ENCODE measurements around the gene MRFAP1.
A peak's percentile ranks its signal among the peaks of the same experiment; 100 is the strongest.
"Not testable (repeated sequence)": the region's sequence is repeated elsewhere in the genome, so short reads cannot be mapped to it uniquely, and the experiment has no call there.

Gene MRFAP1

GRCh38 chr4:6672541-6673190, 32.2 kb downstream of the MRFAP1 start:
- DNase-seq = not testable (repeated sequence)

- peak; percentile 76 to 78 for DNase-seq
Measured at GRCh38 chr4:6673191-6673659, 32.7 kb downstream of the MRFAP1 start.

DNA sequence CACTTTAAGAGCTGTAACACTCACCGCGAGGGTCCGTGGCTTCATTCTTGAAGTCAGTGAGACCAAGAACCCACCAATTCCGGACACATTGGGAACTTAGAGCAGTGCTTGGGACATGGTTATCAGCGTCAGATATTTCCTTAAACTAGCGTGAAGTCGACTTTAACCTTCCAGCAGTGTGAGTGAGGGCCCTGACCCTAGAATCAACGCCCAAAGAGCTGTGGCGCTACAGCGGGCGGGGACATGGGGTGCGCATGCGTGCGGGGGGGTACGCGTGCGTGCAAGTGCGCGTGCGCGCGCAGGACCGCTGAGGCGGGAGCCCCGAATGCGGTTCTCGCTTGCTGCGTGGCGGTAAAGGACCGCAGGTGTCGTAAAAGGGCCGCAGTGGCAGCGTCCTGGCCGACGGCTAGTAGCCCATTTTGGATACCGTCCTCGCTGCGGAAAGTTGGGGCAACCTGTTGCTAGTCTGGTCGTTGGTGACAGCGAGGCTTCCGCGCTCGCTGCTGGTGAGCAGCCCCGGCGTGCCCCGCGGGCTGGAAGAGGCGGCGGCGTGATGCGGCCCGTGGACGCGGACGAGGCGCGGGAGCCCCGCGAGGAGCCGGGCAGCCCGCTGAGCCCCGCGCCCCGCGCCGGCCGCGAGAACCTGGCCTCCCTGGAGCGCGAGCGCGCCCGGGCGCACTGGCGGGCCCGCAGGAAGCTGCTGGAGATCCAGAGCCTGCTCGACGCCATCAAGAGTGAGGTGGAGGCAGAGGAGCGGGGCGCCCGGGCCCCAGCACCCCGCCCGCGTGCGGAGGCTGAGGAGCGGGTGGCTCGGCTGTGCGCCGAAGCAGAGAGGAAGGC, 33.4 kb downstream of the MRFAP1 start:
- peak; percentile 95 to 97 for DNase-seq

DNA sequence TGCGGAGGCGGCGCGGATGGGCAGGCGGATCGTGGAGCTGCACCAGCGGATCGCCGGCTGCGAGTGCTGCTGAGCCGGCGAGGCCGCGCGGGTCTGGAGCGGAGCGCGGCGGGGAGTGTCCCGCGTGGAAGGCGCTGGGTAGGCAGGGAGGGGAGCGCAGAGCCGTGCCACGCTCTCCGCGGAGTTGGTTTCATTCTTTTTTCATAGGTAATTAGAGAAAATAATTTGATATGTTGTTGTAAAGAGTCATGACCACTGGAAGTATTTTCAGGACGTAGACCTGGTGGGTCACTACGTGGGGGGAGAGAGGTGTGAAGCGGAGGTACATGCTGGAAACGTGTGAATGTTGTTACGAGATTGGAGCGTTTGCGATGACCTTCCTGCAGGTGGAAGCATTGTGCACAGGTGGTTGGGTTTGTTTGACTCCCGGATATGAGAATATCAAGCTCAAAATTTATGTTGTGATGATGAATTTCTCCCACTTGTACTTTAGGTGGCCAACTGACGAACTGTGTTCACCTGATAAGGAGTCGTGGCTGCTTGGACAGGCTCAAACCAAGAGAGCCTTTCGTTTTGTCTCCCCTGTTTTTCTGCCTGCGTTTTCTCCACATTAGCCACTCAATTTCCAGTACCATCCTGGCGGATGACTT, 34.1 kb downstream of the MRFAP1 start:
- peak; percentile 75 to 85 for DNase-seq

DNA sequence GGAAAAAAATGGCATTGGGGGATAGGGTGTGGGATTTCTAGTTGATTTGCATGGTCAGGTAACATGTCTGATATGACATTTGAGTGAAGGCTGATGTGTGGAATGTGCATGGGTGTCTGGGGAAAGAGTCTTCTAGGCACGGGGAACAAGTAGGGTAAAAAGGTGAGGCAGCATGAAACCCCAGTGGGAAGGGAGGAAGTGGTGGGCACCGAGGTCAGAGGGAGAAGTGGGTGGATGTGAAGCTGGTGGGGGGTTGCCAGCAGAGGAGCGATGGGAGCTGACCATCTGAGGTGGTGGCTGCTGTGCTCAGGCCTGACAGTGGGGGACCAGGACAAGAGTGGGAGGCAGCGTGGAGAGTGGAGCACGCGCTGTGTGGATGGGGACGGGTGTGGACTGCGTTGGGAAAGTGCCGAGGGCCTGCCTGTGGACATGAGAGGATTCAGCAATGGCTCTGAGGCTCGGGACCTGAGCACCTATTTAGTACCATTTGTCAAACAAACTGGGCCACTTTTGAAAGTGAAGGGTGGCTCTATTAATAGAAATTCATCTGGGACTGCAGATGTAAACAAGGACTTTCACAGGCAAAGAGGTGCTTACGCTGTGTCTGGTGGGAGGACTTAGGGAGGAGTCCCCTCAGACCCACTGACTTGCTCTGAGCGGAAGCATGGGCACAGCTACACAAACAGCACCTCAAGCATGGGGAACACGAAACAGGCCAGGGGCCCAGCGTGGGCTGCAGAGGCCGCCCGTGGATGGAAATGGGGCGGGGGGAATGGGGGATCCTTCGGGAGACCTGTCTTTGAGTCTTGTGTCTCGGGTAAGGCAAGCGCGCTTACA, 36.5 kb downstream of the MRFAP1 start:
- DNase-seq = no peak

GRCh38 chr4:6680372-6681034, 40.0 kb downstream of the MRFAP1 start:
- DNase-seq = no peak

- no peak for DNase-seq
Measured at GRCh38 chr4:6681191-6681590, 40.7 kb downstream of the MRFAP1 start.

DNA sequence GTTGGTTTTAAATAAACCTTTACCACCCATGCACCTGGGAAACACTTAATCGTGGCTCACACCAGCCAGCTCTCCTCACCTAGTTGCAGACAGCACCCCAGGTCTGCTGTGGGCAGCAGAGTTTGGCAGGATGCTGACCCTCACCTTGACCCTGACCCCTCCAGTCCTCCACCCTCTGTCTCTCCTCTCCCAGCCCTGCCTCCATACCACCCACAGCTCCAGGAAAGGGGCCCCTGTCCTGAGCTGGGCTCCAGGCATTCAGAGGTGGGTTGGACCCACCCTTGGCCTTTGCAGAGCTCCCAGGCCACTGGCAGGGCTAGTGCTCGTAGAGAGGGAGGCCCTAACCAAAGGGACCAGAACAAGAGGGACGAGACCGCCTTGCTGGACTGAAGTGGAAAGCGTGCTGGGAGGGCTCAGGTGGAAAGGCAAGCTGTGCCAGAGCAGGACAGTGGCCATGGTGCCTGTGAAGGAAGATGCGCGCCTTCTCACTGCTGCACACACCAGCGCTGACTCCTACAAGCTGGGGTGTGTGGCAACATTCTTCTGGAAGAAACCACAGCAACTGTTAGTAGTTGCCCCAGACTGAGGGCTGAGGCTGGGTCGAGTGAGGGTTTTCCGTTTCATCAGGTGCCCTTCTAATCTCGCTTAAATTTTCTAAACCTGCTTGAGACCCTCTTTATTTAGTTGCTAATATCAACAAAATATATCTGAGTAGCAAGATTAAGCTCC, 42.5 kb downstream of the MRFAP1 start:
- no peak for DNase-seq

- no peak for DNase-seq
Measured at GRCh38 chr4:6684656-6685055, 44.2 kb downstream of the MRFAP1 start.

DNA sequence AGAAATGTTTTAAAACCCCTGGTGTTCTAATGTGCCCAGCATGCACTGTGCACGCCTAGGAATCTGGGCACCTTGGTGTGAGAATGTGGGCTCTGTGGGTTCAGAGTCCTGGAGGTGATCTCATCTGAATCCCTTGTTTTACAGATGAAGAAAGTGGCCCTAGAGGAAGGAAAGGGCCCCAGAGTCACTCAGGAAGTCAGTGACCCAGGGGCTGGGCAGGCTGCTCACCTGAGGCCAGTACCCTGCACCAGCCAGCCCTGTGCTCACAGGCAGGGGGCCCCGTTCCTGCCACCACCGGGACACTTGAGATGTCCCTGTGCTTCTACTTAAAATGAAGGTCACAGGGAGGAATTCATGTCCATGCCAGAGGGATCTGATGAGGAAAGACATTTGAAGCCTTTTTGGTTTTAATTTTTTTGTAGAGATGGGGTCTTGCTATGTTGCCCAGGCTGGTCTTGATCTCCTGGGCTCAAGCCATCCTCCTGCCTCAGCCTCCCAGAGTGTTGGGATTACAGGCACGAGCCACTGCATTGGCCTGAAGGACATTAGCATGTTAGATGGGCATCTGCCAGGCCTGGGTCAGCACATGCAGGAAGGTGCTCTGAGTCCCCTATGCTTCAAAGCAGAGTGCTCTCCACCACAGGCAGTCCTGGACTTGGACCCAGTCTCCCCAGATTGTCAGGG, 45.8 kb downstream of the MRFAP1 start:
- DNase-seq = no peak

DNA sequence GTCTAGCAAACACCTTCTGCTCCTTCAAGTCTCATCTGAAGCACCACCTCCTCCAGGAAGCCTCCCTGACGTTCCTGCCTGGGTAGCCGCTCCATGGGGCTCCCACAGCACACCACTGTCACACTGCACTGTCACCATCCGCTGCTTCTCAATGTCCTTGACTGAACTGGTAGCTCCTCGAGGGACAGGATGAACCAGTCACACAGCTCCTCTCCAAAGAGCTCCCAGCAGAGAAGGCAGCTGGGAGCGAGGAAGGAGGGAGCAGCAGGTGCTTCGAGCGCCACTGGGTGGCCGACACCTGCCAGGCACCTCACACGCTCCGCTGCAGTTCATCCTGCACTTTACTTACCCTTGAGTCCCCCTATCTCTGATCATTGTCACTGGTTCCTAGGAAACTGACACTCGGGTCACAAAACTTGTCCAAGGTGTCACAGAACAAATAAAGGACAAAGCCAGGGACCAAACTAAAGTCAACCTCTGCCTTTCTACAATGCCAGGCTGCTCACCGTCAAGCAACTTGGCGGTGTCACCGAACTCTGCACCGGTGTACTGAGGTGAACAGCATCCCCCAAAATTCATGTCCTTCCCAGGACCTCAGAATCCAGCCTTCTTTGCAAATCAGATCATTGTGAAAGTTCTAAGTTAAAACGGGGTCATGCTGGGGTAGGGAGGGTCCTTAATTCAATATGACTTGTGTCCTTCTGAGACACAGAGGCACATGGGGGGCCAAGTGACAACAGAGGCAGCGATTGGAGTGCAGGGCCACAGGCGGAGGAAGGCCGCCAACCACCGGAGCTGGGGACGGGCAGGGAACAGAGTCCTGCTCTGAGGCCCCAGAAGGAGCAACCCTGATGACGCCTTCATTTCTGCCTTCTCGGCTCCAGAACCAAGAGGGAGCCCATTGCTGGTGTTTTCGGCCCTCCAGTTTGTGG, 47.7 kb downstream of the MRFAP1 start:
- DNase-seq = no peak

- peak; percentile 59 to 69 for DNase-seq
Measured at GRCh38 chr4:6688879-6689505, 48.5 kb downstream of the MRFAP1 start.

GRCh38 chr4:6689506-6689960, 49.0 kb downstream of the MRFAP1 start:
- no peak for DNase-seq
